Measurements from ENCODE around the gene FAM222B. TPM values are rescaled to one million over a fixed set of nuclear protein-coding genes. Genes with fewer than 3 reads are reported as not detected.

Gene FAM222B
- total RNA-seq, 2 donors from 2014 or later: 20.9 to 26.5 TPM

DNA sequence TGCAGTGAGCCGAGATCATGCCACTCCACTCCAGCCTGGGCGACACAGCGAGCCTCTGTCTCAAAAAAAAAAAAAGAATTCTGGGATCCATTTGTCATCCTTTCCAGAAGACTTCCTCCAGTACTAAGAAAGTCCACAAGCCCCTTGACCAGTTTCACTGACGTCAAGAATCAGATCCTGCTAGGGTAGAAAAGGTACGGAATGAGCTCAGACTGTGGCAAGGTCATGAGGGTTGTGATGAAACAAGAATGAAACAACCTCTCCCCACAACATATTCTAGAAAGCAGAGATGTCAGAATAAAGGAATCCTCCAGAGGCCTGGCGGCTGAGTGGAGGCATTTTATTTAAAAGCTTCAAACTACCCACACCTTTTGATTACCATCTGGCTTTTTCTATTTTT is 68.9 kb downstream of the FAM222B start:
- H3K27me3 Mint-ChIP-seq (ENCODE audit: low read depth): no peaks in the 10 kb centered on the region
- ATAC-seq (replicated peaks in 1 of 2) (peak; percentile 71 to 93), DNase-seq (peak in 1 of 2 donors; percentile 26)
- H3K36me3 Mint-ChIP-seq (ENCODE audit: insufficient read depth in 2 of 2): peaks cover 0 to 1% of the 10 kb centered on the region in 2 donors
- H3K27ac Mint-ChIP-seq: peak overlapping the region; percentile 91
- H3K4me3 Mint-ChIP-seq: peak overlapping the region in 1 of 2 donors; percentile 45
- peaks cover 28% of the 10 kb centered on the region for H3K4me1 Mint-ChIP-seq (ENCODE audit: low read depth)
- H3K9me3 Mint-ChIP-seq: no peaks in the 10 kb centered on the region

DNA sequence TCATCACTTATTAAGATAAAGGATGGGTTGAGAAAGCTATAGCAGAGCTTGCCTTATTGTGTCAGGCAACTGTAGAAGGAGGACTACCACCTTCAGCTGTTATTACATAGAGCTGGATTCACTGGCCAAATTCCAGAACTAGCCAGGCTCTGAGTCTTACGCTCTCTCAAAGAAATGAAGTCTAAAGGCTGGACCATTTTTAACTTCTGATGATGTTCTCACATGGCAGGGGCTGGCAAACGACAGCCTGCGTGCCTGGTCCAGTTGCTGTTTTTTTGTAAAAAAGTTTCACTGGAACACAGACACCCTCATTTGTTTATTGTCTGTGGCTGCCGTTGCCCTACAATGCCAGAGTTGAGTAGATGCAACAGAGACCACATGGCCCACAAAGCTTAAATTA is 77.6 kb downstream of the FAM222B start:
- DNase-seq: no peak
- Mint-ChIP-seq H3K36me3 (ENCODE audit: insufficient read depth in 2 of 2) (peaks cover 2 to 5% of the 10 kb centered on the region in 2 donors), H3K9me3 (no peaks in the 10 kb centered on the region), H3K4me1 (ENCODE audit: low read depth) (peaks cover 28% of the 10 kb centered on the region), H3K4me3 (peak overlapping the region in 1 of 2 donors; percentile 47), H3K27ac (peak overlapping the region; percentile 31), H3K27me3 (ENCODE audit: low read depth) (no peaks in the 10 kb centered on the region)
- no peak for ATAC-seq (replicated peaks in 1 of 2)

DNA sequence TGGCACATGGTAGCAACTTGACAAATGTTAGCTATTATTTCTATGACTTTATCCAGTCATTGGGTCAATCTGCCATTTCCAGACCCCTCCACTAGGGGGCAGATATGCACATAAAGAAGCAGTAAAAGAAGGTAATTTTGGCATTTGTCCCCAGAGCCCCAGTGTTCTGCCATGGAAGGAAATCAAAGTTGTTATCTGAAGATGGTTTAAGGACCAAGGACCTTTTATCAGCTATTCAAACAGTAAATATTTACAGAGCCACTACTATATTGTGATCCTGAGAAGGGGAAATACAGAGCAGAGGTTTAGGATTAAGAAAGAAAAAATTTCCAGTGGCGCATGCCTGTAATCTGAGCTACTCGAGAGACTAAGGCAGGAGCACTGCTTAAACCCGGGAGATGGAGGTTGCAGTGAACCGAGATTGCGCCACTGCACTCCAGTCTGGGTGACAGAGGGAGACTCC is 78.8 kb downstream of the FAM222B start:
- Mint-ChIP-seq H3K4me3 (peak overlapping the region in 1 of 2 donors; percentile 68), H3K27ac (peak overlapping the region; percentile 98), H3K9me3 (no peaks in the 10 kb centered on the region), H3K27me3 (ENCODE audit: low read depth) (no peaks in the 10 kb centered on the region), H3K4me1 (ENCODE audit: low read depth) (peaks cover 28% of the 10 kb centered on the region), H3K36me3 (ENCODE audit: insufficient read depth in 2 of 2) (peaks cover 2 to 5% of the 10 kb centered on the region in 2 donors)
- ATAC-seq (replicated peaks in 1 of 2) (peak; percentile 21 to 35), DNase-seq (peak; percentile 74 to 80)

GRCh38 chr17:28763137-28763799 is 79.3 kb downstream of the FAM222B start:
- peak; percentile 70 to 73 for ATAC-seq (replicated peaks in 1 of 2)
- Mint-ChIP-seq H3K4me1 (ENCODE audit: low read depth) (peaks cover 28% of the 10 kb centered on the region), H3K4me3 (peak overlapping the region; percentile 21 to 68), H3K27me3 (ENCODE audit: low read depth) (no peaks in the 10 kb centered on the region), H3K27ac (peak overlapping the region; percentile 98), H3K36me3 (ENCODE audit: insufficient read depth in 2 of 2) (peaks cover 2 to 7% of the 10 kb centered on the region in 2 donors), H3K9me3 (no peaks in the 10 kb centered on the region)
- no peak for DNase-seq

DNA sequence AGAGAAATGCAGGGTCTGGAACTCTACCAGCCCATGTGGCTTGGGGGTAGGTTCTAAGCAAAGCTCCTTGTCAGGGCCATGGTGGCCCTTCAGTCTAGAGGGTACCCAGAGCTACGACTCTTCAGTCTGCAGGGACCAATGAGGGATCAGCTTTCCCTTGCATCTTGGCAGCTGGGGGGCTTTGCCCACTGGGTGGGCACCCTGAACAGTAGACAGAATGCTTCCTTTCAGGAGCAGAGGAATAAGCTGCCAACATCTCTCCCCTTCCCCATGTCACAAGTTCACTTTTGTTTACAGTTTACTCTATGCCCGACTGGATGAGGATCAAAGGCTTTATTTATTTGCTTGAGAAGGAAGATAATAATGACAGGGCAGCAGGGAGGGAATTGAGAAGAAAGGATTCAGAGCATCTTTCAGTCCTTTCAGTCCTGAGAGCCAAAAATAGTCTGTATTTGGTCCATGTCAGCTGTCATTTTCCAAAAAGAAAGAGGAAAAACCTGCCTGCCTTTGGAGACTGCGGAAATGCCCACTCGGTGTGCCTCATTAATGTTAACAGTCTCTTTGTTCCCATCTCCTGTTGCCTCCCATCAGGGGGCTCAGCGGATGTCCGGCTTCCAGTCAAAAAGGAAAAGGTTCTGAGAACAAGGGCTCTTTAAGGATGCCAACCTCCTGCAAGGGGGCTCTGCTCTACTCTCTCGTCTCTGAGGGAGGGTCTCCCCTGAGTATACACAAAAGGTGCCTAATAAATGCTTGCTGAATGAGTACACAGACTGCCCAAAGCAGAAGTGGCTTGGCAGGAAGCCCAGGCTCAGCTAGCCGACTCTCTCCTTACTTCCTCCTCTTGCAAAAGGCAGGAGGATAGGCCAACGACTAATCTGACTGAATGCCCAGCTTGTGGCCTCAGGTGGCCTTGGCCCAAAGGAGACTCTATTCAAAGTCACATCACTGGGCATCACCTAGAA is 81.7 kb downstream of the FAM222B start:
- peaks cover 2 to 7% of the 10 kb centered on the region in 2 donors for H3K36me3 Mint-ChIP-seq (ENCODE audit: insufficient read depth in 2 of 2)
- ATAC-seq (replicated peaks in 1 of 2) (no peak), DNase-seq (no peak)
- no peaks in the 10 kb centered on the region for H3K9me3 Mint-ChIP-seq
- peaks cover 21% of the 10 kb centered on the region for H3K4me1 Mint-ChIP-seq (ENCODE audit: low read depth)
- H3K4me3 Mint-ChIP-seq: no peak overlapping the region
- peak overlapping the region; percentile 67 for H3K27ac Mint-ChIP-seq
- H3K27me3 Mint-ChIP-seq (ENCODE audit: low read depth): no peaks in the 10 kb centered on the region

DNA sequence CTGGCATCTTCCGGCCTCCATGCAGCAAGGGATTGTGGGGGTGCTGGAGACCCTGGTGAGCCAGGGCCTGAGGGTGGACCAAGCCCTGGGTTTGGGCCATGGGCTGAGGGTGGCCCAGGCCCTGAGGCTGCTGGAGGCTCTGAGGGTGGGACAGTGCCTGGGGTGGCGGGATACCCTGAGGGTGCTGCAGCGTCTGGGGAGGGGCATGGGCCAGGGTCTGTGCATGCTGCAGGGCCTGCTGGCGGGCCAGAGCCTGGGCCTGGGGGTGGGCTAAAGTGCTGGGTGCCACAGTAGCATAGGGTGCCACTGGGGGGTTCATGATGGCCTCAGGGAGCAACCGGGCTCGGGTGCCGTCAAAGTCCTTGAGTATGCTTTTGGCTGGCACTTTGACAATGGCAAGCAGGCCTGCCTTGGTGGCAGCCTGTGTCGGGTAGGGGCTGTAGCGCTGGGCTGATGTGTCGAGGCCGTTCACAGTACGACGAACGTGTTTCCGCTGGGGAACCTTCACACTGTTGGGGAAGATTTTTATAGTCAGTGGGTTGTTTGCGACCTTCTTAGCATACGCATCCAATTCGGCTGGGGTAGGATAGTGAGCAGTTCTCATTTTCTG is 83.2 kb downstream of the FAM222B start:
- no peaks in the 10 kb centered on the region for H3K9me3 Mint-ChIP-seq
- H3K36me3 Mint-ChIP-seq (ENCODE audit: insufficient read depth in 2 of 2): peaks cover 2 to 5% of the 10 kb centered on the region in 2 donors
- peaks cover 21% of the 10 kb centered on the region for H3K4me1 Mint-ChIP-seq (ENCODE audit: low read depth)
- no peak for ATAC-seq (replicated peaks in 1 of 2)
- H3K27ac Mint-ChIP-seq: no peak overlapping the region
- H3K4me3 Mint-ChIP-seq: no peak overlapping the region
- no peaks in the 10 kb centered on the region for H3K27me3 Mint-ChIP-seq (ENCODE audit: low read depth)
- no peak for DNase-seq

DNA sequence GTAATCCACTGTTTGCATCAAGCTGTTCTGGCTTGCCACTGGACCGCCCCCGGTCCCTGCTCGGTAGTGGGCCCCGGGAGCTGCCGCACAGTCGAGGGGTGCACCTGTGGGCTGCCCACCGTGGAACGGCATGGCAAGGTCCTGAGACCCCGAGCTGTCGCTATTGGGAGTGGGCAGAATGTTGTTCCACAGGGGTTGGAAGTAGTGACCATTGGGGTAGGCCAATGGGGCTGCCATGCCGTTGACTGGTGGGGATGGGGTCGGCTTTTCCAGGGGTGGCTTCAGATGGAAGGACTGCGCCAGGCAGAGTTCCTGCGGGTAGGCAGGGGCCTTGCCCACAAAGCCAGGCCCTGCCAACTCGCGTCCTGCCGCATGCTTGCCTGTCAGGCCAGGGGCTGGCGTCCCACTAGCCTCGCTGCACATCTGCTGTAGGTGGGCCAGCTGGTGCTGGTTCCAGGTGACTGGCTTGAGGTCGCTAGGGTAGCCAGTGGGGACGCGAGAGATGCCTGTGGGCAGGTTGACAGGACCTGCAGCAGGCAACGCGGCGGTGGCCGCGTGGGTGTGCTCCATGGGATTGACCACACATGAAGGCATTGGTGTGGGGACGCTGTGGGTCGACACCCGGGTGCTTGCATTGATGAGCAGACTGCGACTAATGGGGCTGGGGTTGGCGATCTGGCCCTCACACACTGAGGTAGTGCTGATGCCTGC is 84.0 kb downstream of the FAM222B start:
- no peaks in the 10 kb centered on the region for H3K9me3 Mint-ChIP-seq
- no peak overlapping the region for H3K4me3 Mint-ChIP-seq
- H3K27ac Mint-ChIP-seq: no peak overlapping the region
- ATAC-seq (replicated peaks in 1 of 2): no peak
- peaks cover 0 to 2% of the 10 kb centered on the region in 2 donors for H3K36me3 Mint-ChIP-seq (ENCODE audit: insufficient read depth in 2 of 2)
- DNase-seq: no peak
- peaks cover 16% of the 10 kb centered on the region for H3K4me1 Mint-ChIP-seq (ENCODE audit: low read depth)
- no peaks in the 10 kb centered on the region for H3K27me3 Mint-ChIP-seq (ENCODE audit: low read depth)

DNA sequence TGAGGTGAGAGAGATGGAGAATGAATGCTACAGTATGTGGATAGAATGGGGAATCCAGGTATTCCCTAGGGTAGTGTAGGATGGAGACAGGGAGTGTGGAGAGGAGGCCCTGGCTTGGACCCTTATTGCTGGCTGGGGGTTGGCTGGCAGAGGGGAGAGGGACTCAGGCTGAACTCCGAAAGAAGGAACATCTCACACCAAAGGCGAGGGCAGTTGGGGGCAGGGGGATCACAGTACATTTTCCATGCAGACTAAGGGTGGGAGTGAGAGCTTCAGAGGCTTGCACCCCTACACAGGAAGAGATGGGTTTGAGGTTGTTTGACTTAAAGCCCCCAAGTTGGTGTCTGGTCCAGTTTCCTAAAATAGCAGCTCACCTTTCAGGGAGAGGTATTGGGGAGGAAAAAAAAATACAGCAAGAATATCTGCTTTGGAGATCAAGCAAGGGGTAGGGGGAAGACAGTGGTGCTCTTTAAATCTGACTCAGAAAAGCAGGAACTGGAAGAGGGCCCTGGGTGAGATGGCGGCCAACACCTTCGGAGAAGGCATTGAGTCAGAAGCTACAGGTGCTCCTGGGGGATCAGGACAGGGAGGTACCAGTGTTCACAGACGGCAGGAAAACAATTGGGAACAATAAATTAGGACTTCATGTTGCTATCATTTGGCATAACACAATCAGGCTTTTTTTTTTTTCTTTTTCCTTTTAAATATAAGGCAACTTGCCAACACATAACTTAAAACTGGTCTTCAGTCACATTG is 86.4 kb downstream of the FAM222B start:
- ATAC-seq (replicated peaks in 1 of 2): no peak
- H3K4me3 Mint-ChIP-seq: no peak overlapping the region
- H3K27me3 Mint-ChIP-seq (ENCODE audit: low read depth): no peaks in the 10 kb centered on the region
- H3K27ac Mint-ChIP-seq: peak overlapping the region; percentile 68
- no peaks in the 10 kb centered on the region for H3K9me3 Mint-ChIP-seq
- no peak for DNase-seq
- peaks cover under 1% of the 10 kb centered on the region for H3K4me1 Mint-ChIP-seq (ENCODE audit: low read depth)
- H3K36me3 Mint-ChIP-seq (ENCODE audit: insufficient read depth in 2 of 2): peaks cover 0 to 4% of the 10 kb centered on the region in 2 donors

DNA sequence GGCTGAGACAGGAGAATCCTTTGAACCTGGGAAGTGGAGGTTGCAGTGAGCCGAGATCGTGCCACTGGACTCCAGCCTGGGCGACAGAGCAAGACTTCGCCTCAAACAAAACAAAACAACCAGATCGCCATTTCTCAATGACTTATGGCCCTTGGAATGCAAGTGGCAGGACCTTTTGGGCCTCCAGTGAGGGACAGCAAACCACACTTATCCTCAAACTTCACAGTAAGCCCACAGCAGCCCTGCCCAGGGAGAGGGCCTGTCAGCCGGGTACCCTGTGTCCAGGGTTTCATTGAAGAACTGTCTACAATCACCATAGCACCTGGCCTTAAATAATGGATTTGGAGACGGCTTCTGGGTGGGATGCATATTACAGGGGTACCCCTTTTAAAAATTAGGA is 87.1 kb downstream of the FAM222B start:
- ATAC-seq (replicated peaks in 1 of 2): no peak
- peaks cover 0 to 4% of the 10 kb centered on the region in 2 donors for H3K36me3 Mint-ChIP-seq (ENCODE audit: insufficient read depth in 2 of 2)
- H3K27me3 Mint-ChIP-seq (ENCODE audit: low read depth): no peaks in the 10 kb centered on the region
- no peak overlapping the region for H3K4me3 Mint-ChIP-seq
- H3K27ac Mint-ChIP-seq: peak overlapping the region; percentile 27
- H3K4me1 Mint-ChIP-seq (ENCODE audit: low read depth): peaks cover 7% of the 10 kb centered on the region
- no peak for DNase-seq
- H3K9me3 Mint-ChIP-seq: no peaks in the 10 kb centered on the region

- H3K36me3 Mint-ChIP-seq (ENCODE audit: insufficient read depth in 2 of 2): peaks cover 0 to 7% of the 10 kb centered on the region in 2 donors
- DNase-seq (no peak), ATAC-seq (replicated peaks in 1 of 2) (no peak)
- H3K4me3 Mint-ChIP-seq: no peak overlapping the region
- peaks cover 38% of the 10 kb centered on the region for H3K4me1 Mint-ChIP-seq (ENCODE audit: low read depth)
- no peaks in the 10 kb centered on the region for H3K9me3 Mint-ChIP-seq
- H3K27me3 Mint-ChIP-seq (ENCODE audit: low read depth): no peaks in the 10 kb centered on the region
- peak overlapping the region; percentile 40 for H3K27ac Mint-ChIP-seq
These were observed 90.8 kb downstream of the FAM222B start for GRCh38 chr17:28751600-28752366.

DNA sequence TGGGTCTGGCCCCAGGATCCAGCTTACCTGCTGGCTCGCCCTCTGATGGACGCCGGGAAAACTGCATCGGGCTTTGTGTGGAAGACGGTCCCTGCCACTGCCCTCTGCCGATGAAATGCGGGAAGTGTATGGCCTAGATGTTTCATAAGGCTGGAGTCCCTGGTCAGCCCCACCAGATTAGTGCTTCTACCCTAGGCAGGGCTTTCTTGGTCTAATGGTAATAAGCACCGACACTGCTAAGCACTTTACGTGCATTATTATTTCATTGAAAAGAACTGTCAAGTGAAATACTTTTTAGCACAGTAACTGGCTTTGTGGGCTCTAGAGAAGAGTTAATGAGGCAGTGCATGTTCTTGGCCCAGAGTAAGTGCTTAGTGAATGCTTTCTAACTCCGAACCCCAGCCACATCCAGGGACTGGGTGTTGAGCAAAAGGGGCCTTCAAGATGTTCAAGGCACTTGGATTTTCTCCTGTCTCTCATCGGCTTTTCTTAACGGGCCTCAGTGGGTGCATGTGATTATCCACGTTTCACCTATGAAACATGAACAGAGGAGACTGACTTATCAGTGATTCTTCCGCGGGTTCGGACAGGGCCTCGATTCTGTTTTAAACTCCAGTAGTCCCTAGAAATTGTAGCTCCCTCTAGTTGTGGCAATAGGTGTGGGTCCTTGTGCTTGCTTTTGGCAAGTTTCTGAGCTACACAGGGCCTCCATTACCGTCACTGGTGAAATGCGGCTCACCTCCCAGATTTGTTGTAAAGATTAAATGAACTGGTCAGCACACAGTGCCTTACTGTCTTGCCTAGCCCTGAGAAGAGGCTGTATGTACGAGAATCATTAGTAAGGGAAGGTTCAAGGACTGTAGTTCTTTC is 92.2 kb downstream of the FAM222B start:
- peak overlapping the region; percentile 83 for H3K27ac Mint-ChIP-seq
- H3K4me1 Mint-ChIP-seq (ENCODE audit: low read depth): peaks cover 51% of the 10 kb centered on the region
- peak; percentile 90 to 94 for DNase-seq
- no peaks in the 10 kb centered on the region for H3K27me3 Mint-ChIP-seq (ENCODE audit: low read depth)
- ATAC-seq (replicated peaks in 1 of 2): peak; percentile 80 to 81
- H3K4me3 Mint-ChIP-seq: peak overlapping the region; percentile 24 to 34
- H3K9me3 Mint-ChIP-seq: no peaks in the 10 kb centered on the region
- peaks cover 0 to 8% of the 10 kb centered on the region in 2 donors for H3K36me3 Mint-ChIP-seq (ENCODE audit: insufficient read depth in 2 of 2)

Data from activated T-cell treated with anti-CD3 and anti-CD28 coated beads, Interleukin-2, amount 50 U/mL, for 72 hours (primary cell).